ENCODE results near the gene CTBP2.

- TF ChIP-seq FOXA1 (IDR thresholded peaks at IDR 0.05) = no peak
- no peak for TF ChIP-seq SUZ12 (IDR thresholded peaks at IDR 0.05)
- TF ChIP-seq, protein P1, sequence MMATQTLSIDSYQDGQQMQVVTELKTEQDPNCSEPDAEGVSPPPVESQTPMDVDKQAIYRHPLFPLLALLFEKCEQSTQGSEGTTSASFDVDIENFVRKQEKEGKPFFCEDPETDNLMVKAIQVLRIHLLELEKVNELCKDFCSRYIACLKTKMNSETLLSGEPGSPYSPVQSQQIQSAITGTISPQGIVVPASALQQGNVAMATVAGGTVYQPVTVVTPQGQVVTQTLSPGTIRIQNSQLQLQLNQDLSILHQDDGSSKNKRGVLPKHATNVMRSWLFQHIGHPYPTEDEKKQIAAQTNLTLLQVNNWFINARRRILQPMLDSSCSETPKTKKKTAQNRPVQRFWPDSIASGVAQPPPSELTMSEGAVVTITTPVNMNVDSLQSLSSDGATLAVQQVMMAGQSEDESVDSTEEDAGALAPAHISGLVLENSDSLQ (IDR thresholded peaks at IDR 0.05) = no peak
- TF ChIP-seq ARNT (IDR thresholded peaks at IDR 0.05) = no peak
- TF ChIP-seq ZNF384 (IDR thresholded peaks at IDR 0.05) = no peak
- no peak for TF ChIP-seq HDGF (IDR thresholded peaks at IDR 0.05; ENCODE audit: borderline replicate concordance)
- no peak for TF ChIP-seq CTBP1 (IDR thresholded peaks at IDR 0.05; ENCODE audit: borderline replicate concordance)
- TF ChIP-seq BHLHE40 (IDR thresholded peaks at IDR 0.05; ENCODE audit: borderline replicate concordance) = no peak
- no peak for TF ChIP-seq SP1 (IDR thresholded peaks at IDR 0.05)
- no peak for TF ChIP-seq FOXK2 (IDR thresholded peaks at IDR 0.05)
- TF ChIP-seq ELF4 (IDR thresholded peaks at IDR 0.05) = no peak
- no peak for TF ChIP-seq FOXM1 (IDR thresholded peaks at IDR 0.05; ENCODE audit: borderline replicate concordance)
- no peak for TF ChIP-seq NFRKB (IDR thresholded peaks at IDR 0.05)
- TF ChIP-seq TARDBP (IDR thresholded peaks at IDR 0.05) = no peak
Observed at GRCh38 chr10:125006188-125006680, 154.1 kb downstream of the CTBP2 start.
